Measurements from ENCODE around the gene LRG1.
A peak's percentile ranks its signal among the peaks of the same experiment; 100 is the strongest.

LRG1 gene

GRCh38 chr19:4539693-4540581 is at the start of gene LRG1:
Gene LRG1 (minus strand): TSS chr19:4540036. CDS start chr19:4540013, 23 bp downstream.
- no peak for DNase-seq

- no peak for DNase-seq
These were observed 48.5 kb upstream of the LRG1 start for GRCh38 chr19:4588291-4588761.

DNA sequence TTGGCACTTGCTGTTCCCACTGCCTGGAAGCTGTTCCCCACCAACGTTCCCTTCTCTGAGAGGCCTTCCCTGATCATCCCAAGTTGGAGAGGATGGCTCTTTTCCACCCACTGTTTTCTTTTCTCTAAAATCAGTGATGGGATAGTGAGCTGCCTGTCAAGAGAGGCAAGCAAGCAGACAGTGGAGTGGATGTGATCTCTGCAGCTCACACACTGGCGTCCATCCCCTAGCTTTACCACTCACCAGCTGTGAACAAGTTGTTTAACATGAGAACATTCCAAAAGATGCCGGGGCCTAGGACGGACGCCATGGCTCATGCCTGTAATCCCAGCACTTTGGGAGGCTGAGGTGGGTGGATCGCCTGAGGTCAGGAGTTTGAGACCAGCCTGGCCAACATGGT is 47.7 kb upstream of the LRG1 start:
- DNase-seq = no peak

- no peak for DNase-seq
These were observed 46.9 kb upstream of the LRG1 start for GRCh38 chr19:4586691-4587090.

DNA sequence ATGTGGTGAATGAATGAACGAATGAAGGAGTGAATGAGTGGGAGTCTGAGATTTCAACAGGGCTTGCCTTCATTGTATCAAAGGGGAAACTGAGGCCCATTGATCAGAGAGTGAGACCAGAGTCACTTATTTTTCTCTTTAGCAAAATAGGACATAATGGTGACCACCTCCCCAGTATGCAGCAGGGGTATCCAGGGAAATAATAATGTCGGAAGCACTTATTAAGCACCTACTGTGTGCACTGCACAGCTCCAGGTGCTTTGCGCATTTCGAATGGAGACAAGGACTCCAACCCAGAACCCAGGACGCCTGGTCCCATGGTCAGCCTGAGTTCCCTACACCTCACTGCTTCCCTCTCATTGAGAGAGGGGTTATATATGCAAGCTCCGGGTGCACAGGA is 46.4 kb upstream of the LRG1 start:
- DNase-seq = no peak

DNA sequence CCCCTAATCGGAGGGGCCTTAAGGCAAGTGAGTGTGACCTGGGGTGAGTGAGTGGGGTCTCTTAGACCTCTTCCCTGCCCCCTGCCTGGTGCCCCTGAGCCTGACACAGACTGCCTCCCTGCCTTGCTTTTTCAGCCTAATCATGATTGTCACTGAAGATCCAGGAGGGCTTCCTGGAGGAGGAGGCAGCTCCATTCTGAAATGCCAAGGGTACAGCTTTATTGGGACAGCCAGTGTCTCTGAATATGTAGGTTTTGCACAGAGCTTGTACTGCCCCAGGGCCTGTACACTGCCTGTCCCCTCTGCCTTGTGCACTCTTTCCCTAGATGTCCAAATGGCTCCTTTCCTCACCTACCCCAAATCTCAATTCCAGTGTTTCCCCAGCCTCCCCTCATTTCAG is 45.7 kb upstream of the LRG1 start:
- DNase-seq = no peak

GRCh38 chr19:4584670-4585460 is 45.0 kb upstream of the LRG1 start:
- DNase-seq = peak in 9 of 51 donors; percentile 10 to 31 (median 17)

- peak in 15 of 51 donors; percentile 6 to 46 (median 20) for DNase-seq
These were observed 44.3 kb upstream of the LRG1 start for GRCh38 chr19:4583961-4584669.

- no peak for DNase-seq
These were observed 43.4 kb upstream of the LRG1 start for GRCh38 chr19:4582980-4583842.

- peak in 10 of 51 donors; percentile 6 to 35 (median 18) for DNase-seq
These were observed 42.1 kb upstream of the LRG1 start for GRCh38 chr19:4581666-4582553.

- no peak for DNase-seq
These were observed 41.3 kb upstream of the LRG1 start for GRCh38 chr19:4580961-4581665.

GRCh38 chr19:4580021-4580901 is 40.4 kb upstream of the LRG1 start:
- peak in 4 of 51 donors; percentile 7 to 28 (median 18) for DNase-seq

GRCh38 chr19:4579389-4579788 is 39.6 kb upstream of the LRG1 start:
- DNase-seq = no peak

DNA sequence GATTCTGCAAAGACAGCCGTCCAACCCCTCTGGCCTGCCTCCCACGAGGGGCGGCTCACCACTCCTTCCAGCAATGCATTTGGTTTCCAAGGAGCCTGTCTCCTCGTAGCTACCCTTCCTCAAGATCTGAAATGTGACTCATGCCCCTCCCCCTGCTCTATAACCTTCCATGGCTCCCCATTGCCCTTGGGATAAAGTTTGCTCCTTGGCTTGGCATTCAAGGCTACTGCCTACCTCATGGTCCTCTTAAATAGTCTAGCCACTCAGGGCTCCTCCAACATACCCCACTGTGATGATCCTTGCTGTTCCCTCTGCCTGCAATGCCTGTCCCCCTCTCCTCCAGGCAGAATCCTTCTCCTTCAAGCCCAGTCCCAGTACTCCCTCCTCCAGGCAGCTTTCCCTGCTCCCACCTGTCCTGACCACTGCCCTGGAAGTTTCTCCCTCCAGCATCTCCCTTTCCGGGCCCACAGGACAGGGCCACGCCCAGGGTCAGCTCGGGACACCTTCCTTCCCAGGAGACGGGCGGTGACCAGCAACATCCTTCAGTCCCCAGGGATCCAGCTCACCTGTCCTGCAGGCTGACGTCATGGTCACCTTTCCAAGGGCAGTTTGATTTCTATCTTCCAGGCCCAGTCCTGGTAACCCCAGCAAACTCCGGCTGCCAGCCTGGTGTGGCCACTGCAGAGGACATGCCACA is 38.9 kb upstream of the LRG1 start:
- no peak for DNase-seq

DNA sequence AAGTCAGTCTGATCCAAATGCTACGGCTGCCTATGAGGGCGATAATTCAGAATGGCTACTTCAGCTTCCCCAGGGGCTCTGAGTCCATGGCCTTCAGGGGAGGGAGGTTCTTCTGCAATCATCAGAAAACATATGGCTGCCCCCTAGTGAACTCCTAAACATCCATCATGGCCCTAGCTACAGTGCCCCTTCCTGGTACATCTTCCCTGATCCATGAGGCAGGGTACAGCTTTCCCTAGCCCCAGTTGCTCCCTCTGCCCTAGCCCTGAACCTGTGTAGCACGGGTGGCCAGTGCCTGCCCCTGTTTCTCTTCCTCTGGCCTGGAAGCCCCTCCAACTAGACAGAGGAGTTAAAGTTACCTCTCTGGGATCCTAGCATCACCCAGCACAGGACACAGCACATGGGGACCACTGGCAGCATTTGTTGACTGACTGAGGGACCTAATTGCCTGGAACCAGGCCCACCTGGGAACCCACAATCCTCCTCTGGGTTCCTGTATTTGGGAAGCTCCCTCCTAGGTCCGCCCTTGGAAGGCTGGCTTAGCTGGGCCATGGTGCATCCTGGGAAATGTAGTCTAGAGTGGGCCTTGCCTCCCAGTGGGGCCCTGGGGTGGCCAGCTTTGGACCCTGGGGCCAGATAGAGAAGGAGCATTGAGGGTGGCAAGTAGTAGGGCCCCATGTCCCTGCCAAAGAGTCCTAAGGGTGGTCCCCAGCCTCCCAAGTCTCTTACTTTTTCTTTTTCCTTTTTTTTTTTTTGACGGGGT is 37.4 kb upstream of the LRG1 start:
- no peak for DNase-seq

Data from hypothalamus (tissue), 51 donors.